Panc1 (cell line): ENCODE results near the gene TWNK. TPM values are rescaled to one million over a fixed set of nuclear protein-coding genes. Genes with fewer than 3 reads are reported as not detected.
A peak's percentile ranks its signal among the peaks of the same experiment; 100 is the strongest.

ENCODE experiments used
- ATAC-seq: fragments of 200-7000 bp; cut with Tn5 transposase; 2 replicates; pipeline ENCODE4 v1.9.1; 2020; ENCODE audit warnings: mild to moderate bottlenecking, moderate library complexity
- BruUV-seq: library from RNA; stranded (reverse); fragments of 400-500 nt; replicated peaks from 2 replicates; lab custom pipeline; 2021; lab: Mats Ljungman, UMichigan
- CTCF ChIA-PET: fragments of 300-600 bp; sonication (Branson Sonifier 250); formaldehyde crosslinking; loops from one replicate; lab custom pipeline; 2022; ENCODE audit warnings: antibody characterized with exemption; lab: Charles Lee
- POLR2A ChIA-PET: fragments of 300-600 bp; sonication (Branson Sonifier 250); formaldehyde crosslinking; loops from one replicate; lab custom pipeline; 2022; ENCODE audit warnings: antibody characterized with exemption; lab: Charles Lee
- DNase-seq: peaks from one replicate; pipeline ENCODE4 v3.0.0-alpha.2; 2010; ENCODE audit warnings: low read depth, low spot score
- H3K27ac ChIP-seq: 2 replicates; pipeline ENCODE4 v1.5.1; 2011; ENCODE audit warnings: mild to moderate bottlenecking, low read length, inconsistent platforms
- H3K27me3 ChIP-seq: fragments of 200-500 bp; sonication (Bioruptor generic); 2 replicates; pipeline ENCODE4 v1.6.0; 2014; ENCODE audit warnings: low read length, inconsistent platforms; ENCODE audit not compliant: control insufficient read depth, insufficient read depth
- H3K36me3 ChIP-seq: fragments of 200-500 bp; sonication (Bioruptor generic); 2 replicates; pipeline ENCODE4 v1.5.1; 2014; ENCODE audit warnings: inconsistent platforms, mild to moderate bottlenecking, low read length, moderate library complexity; ENCODE audit not compliant: control insufficient read depth, insufficient read depth
- H3K4me1 ChIP-seq: 2 replicates; pipeline ENCODE4 v1.5.1; 2011; ENCODE audit warnings: inconsistent platforms, mild to moderate bottlenecking, low read length, moderate library complexity; ENCODE audit not compliant: control insufficient read depth, insufficient read depth
- H3K4me3 ChIP-seq, 2 experiments: 2 replicates each; pipeline ENCODE4 v1.5.1; 2011 to 2012; ENCODE audit warnings: low read depth in 2 of 2, low read length in 2 of 2, mild to moderate bottlenecking in 2 of 2, inconsistent platforms in 1 of 2, moderate library complexity in 1 of 2
- H3K9me3 ChIP-seq: fragments of 200-500 bp; sonication (Bioruptor generic); 2 replicates; pipeline ENCODE4 v1.5.1; 2014; ENCODE audit warnings: low read depth, mild to moderate bottlenecking, inconsistent platforms, low read length, moderate library complexity; ENCODE audit not compliant: control insufficient read depth, insufficient read depth
- POLR2AphosphoS5 ChIP-seq: IDR thresholded peaks from 2 replicates; pipeline ENCODE4 v1.6.1; 2012; ENCODE audit warnings: mild to moderate bottlenecking, low read depth, low read length, moderate library complexity
- SIN3A ChIP-seq: IDR thresholded peaks from 2 replicates; pipeline ENCODE4 v1.6.1; 2012; ENCODE audit warnings: low read depth, mild to moderate bottlenecking, low read length, moderate library complexity, borderline replicate concordance; ENCODE audit not compliant: insufficient read depth
- TCF7L2 ChIP-seq: IDR thresholded peaks from 2 replicates; pipeline ENCODE4 v1.6.1; 2011; ENCODE audit warnings: mild to moderate bottlenecking, low read depth, low read length, inconsistent platforms
- in situ Hi-C: cut with HindIII; loops from 2 replicates; pipeline ENCODE4 v1.10.0; 2016; ENCODE audit warnings: low sequenced_read_pairs, low pct_unique_long_range_greater_than_20kb
- intact Hi-C: fragments of 100-400 bp; cut with micrococcal nuclease; formaldehyde crosslinking; loops from one replicate; pipeline ENCODE4 v1.10.0; 2022; ENCODE audit not compliant: unreplicated experiment
- total RNA-seq: library from RNA; stranded (reverse); gene quantifications from one replicate; pipeline ENCODE4 v1.2.1, GENCODE V29; 2021; ENCODE audit not compliant: unreplicated experiment
- TF ChIP-seq, protein P1 (sequence below): fragments of 450-650 bp; IDR thresholded peaks from 2 replicates; pipeline ENCODE4 v1.5.1; 2017; ENCODE audit warnings: mild to moderate bottlenecking
- TF ChIP-seq, protein P2 (sequence below), 2 experiments: IDR thresholded peaks; 2 replicates each; pipeline ENCODE4 v1.6.1; 2011 to 2012; ENCODE audit warnings: low read depth in 2 of 2, control low read depth in 1 of 2, low read length in 1 of 2, mild to moderate bottlenecking in 1 of 2, moderate library complexity in 1 of 2; ENCODE audit not compliant: insufficient read depth in 1 of 2

Gene TWNK
- total RNA-seq, 1 experiment from 2014 or later = 30.5 TPM

- no peaks in the 10 kb centered on the region for H3K36me3 ChIP-seq
- CTCF ChIA-PET = interaction anchor here (1.3 to 1.6 kb wide), 2 partner anchors 27 to 44 kb away, joined by 4 to 11 read pairs; no protein-coding TSS in a partner anchor
- no TSS peak for BruUV-seq
- intact Hi-C loops (no loop called here), in situ Hi-C loops (no loop called here)
- no peaks in the 10 kb centered on the region for H3K27me3 ChIP-seq
- TF ChIP-seq TCF7L2 = no peak
- no peak for TF ChIP-seq POLR2AphosphoS5
- TF ChIP-seq, protein P1, sequence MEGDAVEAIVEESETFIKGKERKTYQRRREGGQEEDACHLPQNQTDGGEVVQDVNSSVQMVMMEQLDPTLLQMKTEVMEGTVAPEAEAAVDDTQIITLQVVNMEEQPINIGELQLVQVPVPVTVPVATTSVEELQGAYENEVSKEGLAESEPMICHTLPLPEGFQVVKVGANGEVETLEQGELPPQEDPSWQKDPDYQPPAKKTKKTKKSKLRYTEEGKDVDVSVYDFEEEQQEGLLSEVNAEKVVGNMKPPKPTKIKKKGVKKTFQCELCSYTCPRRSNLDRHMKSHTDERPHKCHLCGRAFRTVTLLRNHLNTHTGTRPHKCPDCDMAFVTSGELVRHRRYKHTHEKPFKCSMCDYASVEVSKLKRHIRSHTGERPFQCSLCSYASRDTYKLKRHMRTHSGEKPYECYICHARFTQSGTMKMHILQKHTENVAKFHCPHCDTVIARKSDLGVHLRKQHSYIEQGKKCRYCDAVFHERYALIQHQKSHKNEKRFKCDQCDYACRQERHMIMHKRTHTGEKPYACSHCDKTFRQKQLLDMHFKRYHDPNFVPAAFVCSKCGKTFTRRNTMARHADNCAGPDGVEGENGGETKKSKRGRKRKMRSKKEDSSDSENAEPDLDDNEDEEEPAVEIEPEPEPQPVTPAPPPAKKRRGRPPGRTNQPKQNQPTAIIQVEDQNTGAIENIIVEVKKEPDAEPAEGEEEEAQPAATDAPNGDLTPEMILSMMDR = no peak
- TF ChIP-seq, protein P2, sequence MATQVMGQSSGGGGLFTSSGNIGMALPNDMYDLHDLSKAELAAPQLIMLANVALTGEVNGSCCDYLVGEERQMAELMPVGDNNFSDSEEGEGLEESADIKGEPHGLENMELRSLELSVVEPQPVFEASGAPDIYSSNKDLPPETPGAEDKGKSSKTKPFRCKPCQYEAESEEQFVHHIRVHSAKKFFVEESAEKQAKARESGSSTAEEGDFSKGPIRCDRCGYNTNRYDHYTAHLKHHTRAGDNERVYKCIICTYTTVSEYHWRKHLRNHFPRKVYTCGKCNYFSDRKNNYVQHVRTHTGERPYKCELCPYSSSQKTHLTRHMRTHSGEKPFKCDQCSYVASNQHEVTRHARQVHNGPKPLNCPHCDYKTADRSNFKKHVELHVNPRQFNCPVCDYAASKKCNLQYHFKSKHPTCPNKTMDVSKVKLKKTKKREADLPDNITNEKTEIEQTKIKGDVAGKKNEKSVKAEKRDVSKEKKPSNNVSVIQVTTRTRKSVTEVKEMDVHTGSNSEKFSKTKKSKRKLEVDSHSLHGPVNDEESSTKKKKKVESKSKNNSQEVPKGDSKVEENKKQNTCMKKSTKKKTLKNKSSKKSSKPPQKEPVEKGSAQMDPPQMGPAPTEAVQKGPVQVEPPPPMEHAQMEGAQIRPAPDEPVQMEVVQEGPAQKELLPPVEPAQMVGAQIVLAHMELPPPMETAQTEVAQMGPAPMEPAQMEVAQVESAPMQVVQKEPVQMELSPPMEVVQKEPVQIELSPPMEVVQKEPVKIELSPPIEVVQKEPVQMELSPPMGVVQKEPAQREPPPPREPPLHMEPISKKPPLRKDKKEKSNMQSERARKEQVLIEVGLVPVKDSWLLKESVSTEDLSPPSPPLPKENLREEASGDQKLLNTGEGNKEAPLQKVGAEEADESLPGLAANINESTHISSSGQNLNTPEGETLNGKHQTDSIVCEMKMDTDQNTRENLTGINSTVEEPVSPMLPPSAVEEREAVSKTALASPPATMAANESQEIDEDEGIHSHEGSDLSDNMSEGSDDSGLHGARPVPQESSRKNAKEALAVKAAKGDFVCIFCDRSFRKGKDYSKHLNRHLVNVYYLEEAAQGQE (IDR thresholded peaks at IDR 0.05; ENCODE audit: insufficient read depth in 1 of 2, low read depth in 2 of 2, low read length in 1 of 2) = no peak
- no peak for TF ChIP-seq SIN3A
- H3K4me1 ChIP-seq = peaks cover 10% of the 10 kb centered on the region
- POLR2A ChIA-PET = no interaction called here
- DNase-seq (no peak), ATAC-seq (peak; percentile 14; the same call in 1 of the 2 replicates)
- peak overlapping the region; percentile 51 to 56 for H3K4me3 ChIP-seq
- H3K9me3 ChIP-seq = no peaks in the 10 kb centered on the region
- no peak overlapping the region for H3K27ac ChIP-seq
These were observed 17.0 kb upstream of the TWNK start for GRCh38 chr10:100970076-100970913.

DNA sequence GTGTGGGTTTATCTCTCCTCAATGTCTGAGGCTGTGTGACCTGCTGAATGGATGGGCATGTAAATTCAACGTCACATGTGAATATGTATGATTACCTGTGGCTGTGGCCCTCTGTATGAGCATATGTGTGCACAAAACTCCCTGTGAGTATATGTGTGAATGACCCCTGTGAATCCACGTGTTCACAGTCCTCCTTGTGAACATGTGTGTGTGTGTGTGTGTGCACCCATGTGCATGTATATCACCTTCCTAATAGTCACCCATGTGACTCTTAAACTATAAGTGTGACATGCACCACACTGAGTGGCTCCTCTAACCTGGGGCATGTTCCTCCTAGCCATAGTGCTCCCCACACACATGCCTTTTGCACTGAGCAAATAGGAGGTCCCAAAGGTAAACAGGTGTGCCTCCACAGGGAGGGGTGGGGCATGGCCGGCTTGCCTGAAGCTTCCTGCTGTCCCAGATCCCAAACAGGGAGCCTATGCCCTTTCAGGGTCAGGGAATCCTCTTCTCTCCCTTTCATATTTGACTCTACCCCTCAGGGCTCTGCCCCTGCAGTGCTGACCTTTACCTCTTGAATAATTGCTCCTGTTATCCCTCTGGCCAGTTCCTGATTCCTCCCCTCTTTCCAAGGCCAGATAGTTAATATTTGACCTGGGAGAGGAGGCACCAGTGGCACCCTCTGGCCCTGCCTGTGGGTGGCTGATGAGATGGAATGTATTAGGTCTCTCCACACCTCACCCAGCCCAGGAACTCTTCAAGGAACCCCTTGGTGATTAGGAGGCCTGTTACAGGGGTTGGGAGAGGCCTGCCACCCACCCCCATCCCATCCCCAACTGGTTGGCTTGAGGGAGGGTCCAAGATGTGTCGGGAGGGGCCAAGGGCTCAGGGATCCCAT is 16.2 kb upstream of the TWNK start:
- intact Hi-C loops (no loop called here), in situ Hi-C loops (no loop called here)
- no TSS peak for BruUV-seq
- POLR2A ChIA-PET = no interaction called here
- ATAC-seq (peak; percentile 9; the same call in 1 of the 2 replicates), DNase-seq (no peak)
- H3K4me3 ChIP-seq = no peak overlapping the region
- no peaks in the 10 kb centered on the region for H3K9me3 ChIP-seq
- TF ChIP-seq, protein P2 (IDR thresholded peaks at IDR 0.05; ENCODE audit: insufficient read depth in 1 of 2, low read depth in 2 of 2, low read length in 1 of 2) = no peak
- TF ChIP-seq SIN3A = no peak
- H3K27me3 ChIP-seq = no peaks in the 10 kb centered on the region
- CTCF ChIA-PET = interaction anchor here (1.6 kb wide), 1 partner anchor 26 kb away, joined by 11 read pairs; no protein-coding TSS in a partner anchor
- H3K27ac ChIP-seq = no peak overlapping the region
- peaks cover 10% of the 10 kb centered on the region for H3K4me1 ChIP-seq
- H3K36me3 ChIP-seq = no peaks in the 10 kb centered on the region
